HL-60 (cell line): Measurements from ENCODE around the gene DPEP3.

Source experiments
- DNase-seq, 2 experiments: peaks; one replicate each; pipeline ENCODE4 v3.0.0-alpha.2; 2010 to 2020; ENCODE audit warnings: low read depth in 1 of 2, low spot score in 1 of 2
- H3K27ac ChIP-seq: fragments of 250-450 bp; sonication (Bioruptor Pico); replicated peaks from 2 replicates; pipeline ENCODE4 v1.5.1; 2020; ENCODE audit warnings: mild to moderate bottlenecking, moderate library complexity
- H3K27me3 ChIP-seq: fragments of 250-450 bp; sonication (Bioruptor Pico); 2 replicates; pipeline ENCODE4 v1.5.1; 2021; ENCODE audit warnings: mild to moderate bottlenecking, moderate library complexity; ENCODE audit not compliant: insufficient read depth, poor library complexity, severe bottlenecking
- H3K4me3 ChIP-seq: replicated peaks from 2 replicates; pipeline ENCODE4 v1.5.1; 2011; ENCODE audit warnings: mild to moderate bottlenecking, control low read depth, low read length; ENCODE audit not compliant: insufficient read depth
- CTCF ChIP-seq: IDR thresholded peaks from one replicate; pipeline ENCODE4 v1.5.1; 2011; ENCODE audit warnings: low read length, control low read depth, inconsistent platforms; ENCODE audit not compliant: insufficient read depth
- GABPA ChIP-seq: IDR thresholded peaks from 2 replicates; pipeline ENCODE4 v1.6.1; 2012; ENCODE audit warnings: low read depth
- POLR2AphosphoS5 ChIP-seq: IDR thresholded peaks from 2 replicates; pipeline ENCODE4 v1.6.1; 2012; ENCODE audit warnings: low read depth
- REST ChIP-seq: IDR thresholded peaks from 2 replicates; pipeline ENCODE4 v1.6.1; 2012; ENCODE audit warnings: low read depth; ENCODE audit not compliant: insufficient replicate concordance
- SPI1 ChIP-seq: IDR thresholded peaks from 2 replicates; pipeline ENCODE4 v1.6.1; 2012; ENCODE audit warnings: low read depth, mild to moderate bottlenecking, borderline replicate concordance

The DPEP3 gene

GRCh38 chr16:67950335-67950843, 29.9 kb downstream of the DPEP3 start:
- no peak for TF ChIP-seq CTCF
- no peak for TF ChIP-seq GABPA
- TF ChIP-seq SPI1, result no peak
- TF ChIP-seq POLR2AphosphoS5, result no peak
- no peak for TF ChIP-seq REST
- no peak for DNase-seq
- Histone ChIP-seq H3K27me3 (no peaks in the 10 kb centered on the region), H3K4me3 (no peak overlapping the region), H3K27ac (no peak overlapping the region)

- Histone ChIP-seq H3K27ac (no peak overlapping the region), H3K27me3 (no peaks in the 10 kb centered on the region), H3K4me3 (no peak overlapping the region)
- TF ChIP-seq POLR2AphosphoS5 (no peak), CTCF (no peak), REST (no peak), SPI1 (no peak), GABPA (no peak)
- DNase-seq, result no peak
Observed at GRCh38 chr16:67949645-67950044, 30.7 kb downstream of the DPEP3 start.

- Histone ChIP-seq H3K27me3 (no peaks in the 10 kb centered on the region), H3K4me3 (no peak overlapping the region), H3K27ac (no peak overlapping the region)
- no peak for DNase-seq
- TF ChIP-seq SPI1 (no peak), POLR2AphosphoS5 (no peak), REST (no peak), GABPA (no peak), CTCF (no peak)
Observed at GRCh38 chr16:67948015-67948414, 32.3 kb downstream of the DPEP3 start.
